ENCODE measurements around the gene HTT-AS. TPM values are rescaled to one million over a fixed set of nuclear protein-coding genes. Genes with fewer than 3 reads are reported as not detected.

The HTT-AS gene
- not detected in 5 replicates for total RNA-seq (2022; extraction: Qiagen RNA extraction)

DNA sequence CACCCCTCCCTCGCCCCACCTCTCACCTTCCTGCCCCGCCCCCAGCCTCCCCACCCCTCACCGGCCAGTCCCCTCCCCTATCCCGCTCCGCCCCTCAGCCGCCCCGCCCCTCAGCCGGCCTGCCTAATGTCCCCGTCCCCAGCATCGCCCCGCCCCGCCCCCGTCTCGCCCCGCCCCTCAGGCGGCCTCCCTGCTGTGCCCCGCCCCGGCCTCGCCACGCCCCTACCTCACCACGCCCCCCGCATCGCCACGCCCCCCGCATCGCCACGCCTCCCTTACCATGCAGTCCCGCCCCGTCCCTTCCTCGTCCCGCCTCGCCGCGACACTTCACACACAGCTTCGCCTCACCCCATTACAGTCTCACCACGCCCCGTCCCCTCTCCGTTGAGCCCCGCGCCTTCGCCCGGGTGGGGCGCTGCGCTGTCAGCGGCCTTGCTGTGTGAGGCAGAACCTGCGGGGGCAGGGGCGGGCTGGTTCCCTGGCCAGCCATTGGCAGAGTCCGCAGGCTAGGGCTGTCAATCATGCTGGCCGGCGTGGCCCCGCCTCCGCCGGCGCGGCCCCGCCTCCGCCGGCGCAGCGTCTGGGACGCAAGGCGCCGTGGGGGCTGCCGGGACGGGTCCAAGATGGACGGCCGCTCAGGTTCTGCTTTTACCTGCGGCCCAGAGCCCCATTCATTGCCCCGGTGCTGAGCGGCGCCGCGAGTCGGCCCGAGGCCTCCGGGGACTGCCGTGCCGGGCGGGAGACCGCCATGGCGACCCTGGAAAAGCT, at the start of gene HTT-AS, which contains the start of gene HTT:
TSS of gene HTT-AS (minus strand) at position 461 of the 768 bp plus-strand sequence.
TSS of gene HTT (plus strand) at position 604 of the 768 bp plus-strand sequence. CDS start at position 749, 145 bp downstream.

Other genes starting within 250 kb of the HTT-AS start
- 80.2 to 96.9 TPM (median 89.6 TPM) in 5 replicates for gene ADD1, start 230.7 kb downstream of the HTT-AS start, total RNA-seq (2022; extraction: Qiagen RNA extraction)
- 24.0 to 27.7 TPM (median 25.0 TPM) in 5 replicates for gene NOP14, start 111.1 kb downstream of the HTT-AS start, total RNA-seq (2022; extraction: Qiagen RNA extraction)
- 1.4 to 1.6 TPM (median 1.5 TPM) in 5 replicates for gene GRK4, start 111.0 kb downstream of the HTT-AS start, total RNA-seq (2022; extraction: Qiagen RNA extraction)
- gene HTT, start 143 bp upstream of the HTT-AS start, total RNA-seq (2022; extraction: Qiagen RNA extraction), result 10.9 to 12.2 TPM (median 11.2 TPM) in 5 replicates
- 0.06 to 0.14 TPM (median 0.11 TPM) in 5 replicates for gene MSANTD1, start 174.6 kb upstream of the HTT-AS start, total RNA-seq (2022; extraction: Qiagen RNA extraction)
- 8.8 to 12.4 TPM (median 10.7 TPM) in 5 replicates for gene RGS12, start 218.5 kb upstream of the HTT-AS start, total RNA-seq (2022; extraction: Qiagen RNA extraction)

Data from A549 treated with AZD2906 at 1 μM for 4 hours (cell line).